NB4 (cell line): Measurements from ENCODE around the gene CAPN12.

Experiments
- CTCF ChIP-seq: IDR thresholded peaks from one replicate; pipeline ENCODE4 v1.5.1; 2012; ENCODE audit warnings: low read depth, low read length
- MAX ChIP-seq: IDR thresholded peaks from 2 replicates; pipeline ENCODE4 v1.6.1; 2011; ENCODE audit warnings: low read depth, low read length
- MYC ChIP-seq: IDR thresholded peaks from 2 replicates; pipeline ENCODE4 v1.6.1; 2011; ENCODE audit warnings: low read depth, low read length
- POLR2A ChIP-seq: IDR thresholded peaks from 2 replicates; pipeline ENCODE4 v1.6.1; 2011; ENCODE audit warnings: mild to moderate bottlenecking; ENCODE audit not compliant: insufficient read length; ENCODE audit errors: extremely low read depth

- TF ChIP-seq POLR2A: no peak
- no peak for TF ChIP-seq CTCF
- TF ChIP-seq MAX: no peak
- TF ChIP-seq MYC: no peak
Measured at GRCh38 chr19:38725469-38726283, 18.6 kb downstream of the CAPN12 start.
